Smooth muscle cell of the brain vasculature (primary cell): ENCODE results near the gene MTFMT.
A peak's percentile ranks its signal among the peaks of the same experiment; 100 is the strongest.
"Not testable (repeated sequence)": the region's sequence is repeated elsewhere in the genome, so short reads cannot be mapped to it uniquely, and the experiment has no call there.

Experiments used
- DNase-seq: peaks from one replicate; pipeline ENCODE4 v3.0.0-alpha.2; 2012; ENCODE audit warnings: low read depth, low spot score

The MTFMT gene

GRCh38 chr15:65028921-65029735, at the start of gene MTFMT:
TSS of gene MTFMT (minus strand) at chr15:65029639. CDS start at chr15:65029613, 26 bp downstream.
- peak; percentile 45 for DNase-seq

- no peak for DNase-seq
Observed at GRCh38 chr15:65077981-65078352, 48.5 kb upstream of the MTFMT start.

- DNase-seq, result no peak
Observed at GRCh38 chr15:65077291-65077980, 48.0 kb upstream of the MTFMT start.

GRCh38 chr15:65076486-65077290, 47.2 kb upstream of the MTFMT start, which contains the start of gene KBTBD13:
TSS of gene KBTBD13 (plus strand) at chr15:65076746. CDS start at chr15:65076816, 70 bp downstream.
- no peak for DNase-seq

- DNase-seq, result not testable (repeated sequence)
Observed at GRCh38 chr15:65075607-65076395, 46.4 kb upstream of the MTFMT start.

- not testable (repeated sequence) for DNase-seq
Observed at GRCh38 chr15:65074946-65075345, 45.5 kb upstream of the MTFMT start.

GRCh38 chr15:65072617-65073016, 43.2 kb upstream of the MTFMT start:
- no peak for DNase-seq

GRCh38 chr15:65072027-65072426, 42.6 kb upstream of the MTFMT start:
- no peak for DNase-seq

- no peak for DNase-seq
Observed at GRCh38 chr15:65071381-65071811, 42.0 kb upstream of the MTFMT start.

- no peak for DNase-seq
Observed at GRCh38 chr15:65069779-65070546, 40.5 kb upstream of the MTFMT start.

- DNase-seq, result no peak
Observed at GRCh38 chr15:65069179-65069578, 39.7 kb upstream of the MTFMT start.

GRCh38 chr15:65068403-65068788, 39.0 kb upstream of the MTFMT start:
- DNase-seq, result no peak

- no peak for DNase-seq
Observed at GRCh38 chr15:65067645-65068402, 38.4 kb upstream of the MTFMT start, which contains the start of gene RASL12. TSS of gene RASL12 (minus strand) at chr15:65067991. CDS start at chr15:65067835, 156 bp downstream.

GRCh38 chr15:65067317-65067644, 37.8 kb upstream of the MTFMT start:
- no peak for DNase-seq

GRCh38 chr15:65066635-65067316, 37.3 kb upstream of the MTFMT start:
- no peak for DNase-seq

- no peak for DNase-seq
Observed at GRCh38 chr15:65066001-65066634, 36.7 kb upstream of the MTFMT start.

- DNase-seq, result no peak
Observed at GRCh38 chr15:65062726-65063125, 33.3 kb upstream of the MTFMT start.

GRCh38 chr15:65062061-65062460, 32.6 kb upstream of the MTFMT start:
- no peak for DNase-seq
